ENCODE measurements around the gene RPRM.
"Not testable (repeated sequence)": the region's sequence is repeated elsewhere in the genome, so short reads cannot be mapped to it uniquely, and the experiment has no call there.

RPRM gene

DNA sequence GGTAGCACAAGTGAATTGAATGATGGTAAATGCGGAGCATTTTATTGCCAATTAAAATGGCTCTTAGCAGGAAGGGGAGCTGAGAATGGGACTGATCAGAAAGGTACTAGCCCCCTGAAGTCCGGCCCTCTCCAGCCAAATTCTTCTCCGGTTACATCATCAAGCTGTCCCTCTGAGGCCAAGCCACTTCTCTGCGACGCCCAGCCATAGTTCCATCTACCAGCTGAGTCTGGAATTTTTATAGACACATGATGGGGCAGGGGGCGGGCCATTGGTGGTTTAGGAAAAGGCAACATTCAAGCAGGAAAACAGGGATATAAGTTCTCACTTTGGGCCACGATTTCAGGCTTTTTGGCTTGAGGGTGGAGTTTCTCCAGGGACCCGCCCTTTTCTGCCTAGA is 22.7 kb downstream of the RPRM start:
- no peak for DNase-seq (ENCODE audit: low read depth)

- no peak for DNase-seq (ENCODE audit: low read depth)
Measured at GRCh38 chr2:153455403-153455802, 23.2 kb downstream of the RPRM start.

GRCh38 chr2:153451611-153452010 is 27.0 kb downstream of the RPRM start:
- DNase-seq (ENCODE audit: low read depth), result no peak

DNA sequence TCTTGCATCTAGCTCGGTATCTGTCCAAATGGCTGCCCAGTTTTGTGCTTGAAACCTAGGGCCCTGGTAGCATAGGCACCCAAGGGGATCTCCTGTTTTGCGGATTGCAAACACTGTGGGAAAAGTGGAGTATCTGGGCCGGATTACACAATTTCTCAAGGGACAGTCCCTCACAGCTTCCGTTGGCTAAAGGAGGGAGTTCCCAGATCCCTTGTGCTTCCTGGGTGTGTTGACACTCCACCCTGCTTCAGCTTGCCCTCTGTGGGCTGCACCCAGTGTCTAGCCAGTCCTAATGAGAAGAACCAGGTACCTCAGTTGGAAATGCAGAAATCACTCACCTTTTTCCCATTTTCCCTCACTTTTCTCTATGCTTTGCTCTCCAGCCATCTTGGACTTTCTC is 35.5 kb downstream of the RPRM start:
- DNase-seq (ENCODE audit: low read depth), result no peak

DNA sequence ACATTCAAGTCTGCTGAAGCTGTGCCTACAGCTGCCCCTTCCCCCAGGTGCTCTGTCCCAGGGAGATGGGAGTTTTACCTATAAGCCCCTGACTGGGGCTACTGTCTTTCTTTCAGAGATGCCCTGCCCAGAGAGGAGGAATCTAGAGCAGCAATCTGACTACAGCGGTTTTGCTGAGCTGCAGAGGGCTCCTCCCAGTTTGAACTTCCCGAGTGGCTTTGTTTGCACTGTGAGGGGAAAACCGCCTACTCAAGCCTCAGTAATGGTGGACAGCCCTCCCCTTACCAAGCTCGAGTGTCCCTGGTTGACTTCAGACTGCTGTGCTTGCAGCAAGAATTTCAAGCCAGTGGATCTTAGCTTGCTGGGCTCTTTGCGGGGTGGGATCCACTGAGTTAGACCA is 35.9 kb downstream of the RPRM start:
- DNase-seq (ENCODE audit: low read depth), result not testable (repeated sequence)

DNA sequence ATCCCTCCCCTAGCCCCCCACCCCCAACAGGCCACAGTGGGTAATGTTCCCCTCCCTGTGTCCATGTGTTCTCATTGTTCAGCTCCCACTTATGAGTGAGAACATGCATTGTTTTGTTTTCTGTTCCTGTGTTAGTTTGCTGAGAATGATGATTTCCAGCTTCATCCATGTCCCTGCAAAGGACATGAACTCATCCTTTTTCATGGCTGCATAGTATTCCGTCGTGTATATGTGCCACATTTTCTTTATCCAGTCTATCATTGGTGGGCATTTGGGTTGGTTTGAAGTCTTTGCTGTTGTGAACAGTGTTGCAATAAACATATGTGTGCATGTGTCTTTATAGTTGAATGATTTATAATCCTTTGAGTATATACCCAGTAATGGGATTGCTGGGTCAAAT is 38.5 kb downstream of the RPRM start:
- not testable (repeated sequence) for DNase-seq (ENCODE audit: low read depth)

- DNase-seq (ENCODE audit: low read depth), result no peak
Measured at GRCh38 chr2:153433403-153433802, 45.2 kb downstream of the RPRM start.

GRCh38 chr2:153432381-153432780 is 46.2 kb downstream of the RPRM start:
- no peak for DNase-seq (ENCODE audit: low read depth)

DNA sequence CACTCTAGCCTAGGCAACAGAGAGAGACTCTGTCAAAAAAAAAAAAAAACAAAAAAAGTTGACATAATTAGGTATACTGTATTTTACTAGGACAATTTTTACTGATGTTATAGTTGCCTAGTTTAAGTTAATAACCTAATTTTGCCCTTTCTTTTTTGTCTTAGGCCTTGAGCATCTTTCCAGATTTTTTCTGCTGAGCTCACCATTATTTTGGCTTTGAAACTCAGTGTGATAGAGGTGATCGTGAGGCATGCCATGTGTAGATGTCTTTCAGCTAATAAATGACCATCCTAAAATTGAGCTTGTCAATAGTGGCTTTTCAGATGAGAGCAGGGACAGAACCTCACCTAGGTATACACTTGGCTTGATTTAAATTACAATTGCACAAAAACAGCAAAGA is 47.4 kb downstream of the RPRM start:
- DNase-seq (ENCODE audit: low read depth), result no peak

Measured in stimulated activated CD8-positive, alpha-beta memory T cell treated with anti-CD3 and anti-CD28 coated beads, Interleukin-12 subunit alpha, Interleukin-12 subunit beta, amount 100 ng/mL, for 4 hours (primary cell).